CD8-positive, alpha-beta memory T cell (primary cell): ENCODE data around the gene FSD2. TPM values are rescaled to one million over a fixed set of nuclear protein-coding genes. Genes with fewer than 3 reads are reported as not detected.

Source experiments
- CTCF ChIA-PET: fragments of 350-600 bp; sonication (Branson Sonifier 250); formaldehyde crosslinking; loops from one replicate; lab custom pipeline; 2021; ENCODE audit warnings: antibody characterized with exemption; lab: Charles Lee
- POLR2A ChIA-PET: fragments of 350-600 bp; sonication (Branson Sonifier 250); formaldehyde crosslinking; loops from one replicate; lab custom pipeline; 2021; ENCODE audit warnings: antibody characterized with exemption; lab: Charles Lee
- DNase-seq, 5 donors: peaks; one replicate each; pipeline versions ENCODE4 v3.0.0 to v3.0.0-alpha.2; 2020 to 2022; ENCODE audit warnings: mixed read lengths in 1 of 5
- H3K27ac ChIP-seq: one replicate; pipeline ENCODE4 v1.7.0; 2013; ENCODE audit warnings: low read depth, mild to moderate bottlenecking, low read length, moderate library complexity
- H3K27me3 ChIP-seq: 2 replicates; pipeline ENCODE4 v1.7.0; 2013; ENCODE audit warnings: low read length, mild to moderate bottlenecking; ENCODE audit not compliant: insufficient read depth, poor library complexity, severe bottlenecking
- H3K36me3 ChIP-seq: 2 replicates; pipeline ENCODE4 v1.7.0; 2013; ENCODE audit warnings: mild to moderate bottlenecking, low read length, moderate library complexity; ENCODE audit not compliant: insufficient read depth
- H3K4me1 ChIP-seq: 2 replicates; pipeline ENCODE4 v1.7.0; 2013; ENCODE audit warnings: mild to moderate bottlenecking, low read length, moderate library complexity; ENCODE audit not compliant: insufficient read depth
- H3K4me3 ChIP-seq: 2 replicates; pipeline ENCODE4 v1.7.0; 2013; ENCODE audit warnings: mild to moderate bottlenecking, low read length
- H3K9me3 ChIP-seq: 2 replicates; pipeline ENCODE4 v1.7.0; 2013; ENCODE audit warnings: mild to moderate bottlenecking, low read length
- H3K27ac Mint-ChIP-seq, 8 donors: one replicate each; pipeline ENCODE4 v1.8.0; 2020 to 2021; ENCODE audit warnings: mixed read lengths in 8 of 8, mild to moderate bottlenecking in 6 of 8, inconsistent platforms in 3 of 8, moderate library complexity in 3 of 8
- H3K27me3 Mint-ChIP-seq, 2 donors: one replicate each; pipeline ENCODE4 v1.8.0; 2020 to 2021; ENCODE audit warnings: mixed read lengths in 2 of 2, mild to moderate bottlenecking in 1 of 2, moderate library complexity in 1 of 2
- H3K36me3 Mint-ChIP-seq, 3 donors: one replicate each; pipeline ENCODE4 v1.8.0; 2020 to 2021; ENCODE audit warnings: mixed read lengths in 3 of 3, inconsistent platforms in 1 of 3, mild to moderate bottlenecking in 1 of 3
- H3K4me1 Mint-ChIP-seq, 3 donors: one replicate each; pipeline ENCODE4 v1.8.0; 2020 to 2021; ENCODE audit warnings: mixed read lengths in 3 of 3, inconsistent platforms in 1 of 3, mild to moderate bottlenecking in 1 of 3
- H3K4me3 Mint-ChIP-seq, 7 donors: one replicate each; pipeline ENCODE4 v1.8.0; 2020 to 2021; ENCODE audit warnings: mixed read lengths in 7 of 7, mild to moderate bottlenecking in 6 of 7, moderate library complexity in 4 of 7, inconsistent platforms in 2 of 7
- H3K9me3 Mint-ChIP-seq, 5 donors: one replicate each; pipeline ENCODE4 v1.8.0; 2020 to 2022; ENCODE audit warnings: mixed read lengths in 5 of 5, mild to moderate bottlenecking in 3 of 5, moderate library complexity in 2 of 5, inconsistent platforms in 1 of 5
- polyA plus RNA-seq: library from polyadenylated mRNA; unstranded; fragments of 300-500 nt; fragmentation: Illumina TruSeq; gene quantifications from one replicate; pipeline ENCODE4 v1.2.3, GENCODE V29; 2021
- total RNA-seq, 2 experiments: library from RNA; stranded (reverse); gene quantifications; one replicate each; pipeline ENCODE4 v1.2.3, GENCODE V29; 2021

Gene FSD2
- total and polyA plus RNA-seq, 3 experiments from 2014 or later = 0.16 TPM; not detected in 2

GRCh38 chr15:82848241-82848993 is 42.5 kb upstream of the FSD2 start:
- peaks cover 0 to 8% (median 7%) of the 10 kb centered on the region in 3 donors for H3K4me1 Mint-ChIP-seq
- H3K4me3 Mint-ChIP-seq = no peak overlapping the region
- H3K27me3 ChIP-seq = no peaks in the 10 kb centered on the region
- peaks cover 0 to 2% (median 0%) of the 10 kb centered on the region in 5 donors for H3K9me3 Mint-ChIP-seq
- H3K4me1 ChIP-seq = no peaks in the 10 kb centered on the region
- DNase-seq = no peak
- H3K27ac Mint-ChIP-seq = peak overlapping the region in 1 of 8 donors; percentile 47
- H3K9me3 ChIP-seq = no peaks in the 10 kb centered on the region
- ChIA-PET POLR2A (no interaction called here), CTCF (no interaction called here)
- H3K36me3 Mint-ChIP-seq = no peaks in the 10 kb centered on the region
- peaks cover 0 to 2% of the 10 kb centered on the region in 2 donors for H3K27me3 Mint-ChIP-seq
- no peaks in the 10 kb centered on the region for H3K36me3 ChIP-seq
- no peak overlapping the region for H3K27ac ChIP-seq
- H3K4me3 ChIP-seq = no peak overlapping the region

DNA sequence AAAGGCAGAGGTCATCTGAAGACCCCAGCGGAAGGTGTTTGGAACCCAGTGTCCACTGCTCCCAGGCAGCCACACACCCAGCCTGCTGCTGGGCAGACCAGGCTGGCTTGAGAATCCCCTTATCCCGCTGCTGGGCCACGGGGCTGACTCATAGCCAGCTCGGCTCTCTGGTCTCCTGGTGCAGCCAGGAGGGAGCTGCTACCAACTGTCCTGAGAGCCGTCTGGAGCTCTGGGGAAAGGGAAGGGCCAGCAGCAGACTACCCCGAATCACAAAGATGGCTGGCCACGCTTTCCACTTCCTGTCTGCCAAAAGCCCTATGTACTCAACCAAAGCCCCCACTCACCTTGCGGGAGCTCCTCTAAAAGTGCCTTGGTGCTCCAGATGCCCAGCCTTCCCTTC is 41.8 kb upstream of the FSD2 start:
- Histone ChIP-seq H3K9me3 (no peaks in the 10 kb centered on the region), H3K27me3 (no peaks in the 10 kb centered on the region), H3K4me3 (no peak overlapping the region), H3K27ac (no peak overlapping the region), H3K36me3 (no peaks in the 10 kb centered on the region), H3K4me1 (no peaks in the 10 kb centered on the region)
- peak overlapping the region in 1 of 8 donors; percentile 14 for H3K27ac Mint-ChIP-seq
- H3K36me3 Mint-ChIP-seq = no peaks in the 10 kb centered on the region
- no peak for DNase-seq
- POLR2A ChIA-PET = no interaction called here
- peaks cover 0 to 8% (median 7%) of the 10 kb centered on the region in 3 donors for H3K4me1 Mint-ChIP-seq
- no peak overlapping the region for H3K4me3 Mint-ChIP-seq
- H3K27me3 Mint-ChIP-seq = no peaks in the 10 kb centered on the region
- H3K9me3 Mint-ChIP-seq = peaks cover 0 to 2% (median 0%) of the 10 kb centered on the region in 5 donors
- CTCF ChIA-PET = no interaction called here

GRCh38 chr15:82846621-82847020 is 40.8 kb upstream of the FSD2 start:
- no peaks in the 10 kb centered on the region for H3K27me3 ChIP-seq
- ChIA-PET POLR2A (no interaction called here), CTCF (no interaction called here)
- no peak overlapping the region for H3K27ac ChIP-seq
- no peaks in the 10 kb centered on the region for H3K4me1 ChIP-seq
- no peaks in the 10 kb centered on the region for H3K36me3 ChIP-seq
- DNase-seq = no peak
- no peaks in the 10 kb centered on the region for H3K27me3 Mint-ChIP-seq
- H3K9me3 Mint-ChIP-seq = peaks cover 0 to 5% (median 0%) of the 10 kb centered on the region in 5 donors
- no peaks in the 10 kb centered on the region for H3K9me3 ChIP-seq
- no peak overlapping the region for H3K27ac Mint-ChIP-seq
- no peak overlapping the region for H3K4me3 Mint-ChIP-seq
- no peak overlapping the region for H3K4me3 ChIP-seq
- H3K36me3 Mint-ChIP-seq = no peaks in the 10 kb centered on the region
- H3K4me1 Mint-ChIP-seq = peaks cover 0 to 8% (median 7%) of the 10 kb centered on the region in 3 donors

GRCh38 chr15:82845686-82846085 is 39.8 kb upstream of the FSD2 start:
- Histone ChIP-seq H3K27me3 (no peaks in the 10 kb centered on the region), H3K27ac (no peak overlapping the region), H3K36me3 (no peaks in the 10 kb centered on the region), H3K4me3 (no peak overlapping the region), H3K4me1 (no peaks in the 10 kb centered on the region), H3K9me3 (no peaks in the 10 kb centered on the region)
- ChIA-PET POLR2A (no interaction called here), CTCF (no interaction called here)
- Mint-ChIP-seq H3K36me3 (no peaks in the 10 kb centered on the region), H3K9me3 (peaks cover 0 to 5% (median 0%) of the 10 kb centered on the region in 5 donors), H3K27me3 (no peaks in the 10 kb centered on the region), H3K4me3 (no peak overlapping the region), H3K4me1 (peaks cover 0 to 8% (median 7%) of the 10 kb centered on the region in 3 donors), H3K27ac (no peak overlapping the region)
- no peak for DNase-seq

- H3K27ac Mint-ChIP-seq = no peak overlapping the region
- Histone ChIP-seq H3K4me3 (no peak overlapping the region), H3K27me3 (no peaks in the 10 kb centered on the region), H3K4me1 (no peaks in the 10 kb centered on the region), H3K36me3 (no peaks in the 10 kb centered on the region), H3K9me3 (no peaks in the 10 kb centered on the region), H3K27ac (no peak overlapping the region)
- ChIA-PET CTCF (no interaction called here), POLR2A (no interaction called here)
- no peaks in the 10 kb centered on the region for H3K27me3 Mint-ChIP-seq
- H3K4me1 Mint-ChIP-seq = peaks cover 0 to 8% (median 7%) of the 10 kb centered on the region in 3 donors
- no peaks in the 10 kb centered on the region for H3K36me3 Mint-ChIP-seq
- no peak for DNase-seq
- no peak overlapping the region for H3K4me3 Mint-ChIP-seq
- peaks cover 0 to 12% (median 2%) of the 10 kb centered on the region in 5 donors for H3K9me3 Mint-ChIP-seq
Measured at GRCh38 chr15:82843566-82843965, 37.7 kb upstream of the FSD2 start.

DNA sequence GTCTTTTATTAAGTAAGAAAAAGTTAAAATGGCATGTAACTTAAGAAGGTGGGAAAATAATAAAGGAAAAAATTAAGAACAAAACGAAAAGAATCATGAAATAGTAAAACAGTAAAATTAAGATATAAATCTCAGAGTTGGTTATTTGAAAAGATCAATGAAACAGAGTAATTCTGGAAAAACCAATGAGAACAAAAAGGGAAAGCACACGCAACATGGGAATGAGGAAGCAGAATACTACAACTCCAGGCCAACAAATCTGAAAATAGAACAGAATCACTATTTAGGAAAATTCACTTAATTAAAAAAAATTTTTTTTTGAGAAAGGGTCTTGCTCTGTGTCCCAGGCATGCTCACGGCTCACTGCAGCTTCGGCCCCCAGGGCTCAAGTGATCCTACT is 34.3 kb upstream of the FSD2 start:
- no peak overlapping the region for H3K27ac ChIP-seq
- no peaks in the 10 kb centered on the region for H3K4me1 ChIP-seq
- Mint-ChIP-seq H3K36me3 (peaks cover 22 to 29% (median 25%) of the 10 kb centered on the region in 3 donors), H3K9me3 (peaks cover 0 to 12% (median 2%) of the 10 kb centered on the region in 5 donors), H3K27ac (peak overlapping the region in 1 of 8 donors; percentile 37), H3K27me3 (no peaks in the 10 kb centered on the region), H3K4me1 (peaks cover 2 to 7% (median 6%) of the 10 kb centered on the region in 3 donors), H3K4me3 (no peak overlapping the region)
- CTCF ChIA-PET = no interaction called here
- no peak overlapping the region for H3K4me3 ChIP-seq
- POLR2A ChIA-PET = no interaction called here
- no peaks in the 10 kb centered on the region for H3K9me3 ChIP-seq
- DNase-seq = no peak
- no peaks in the 10 kb centered on the region for H3K27me3 ChIP-seq
- H3K36me3 ChIP-seq = peaks cover 11% of the 10 kb centered on the region

DNA sequence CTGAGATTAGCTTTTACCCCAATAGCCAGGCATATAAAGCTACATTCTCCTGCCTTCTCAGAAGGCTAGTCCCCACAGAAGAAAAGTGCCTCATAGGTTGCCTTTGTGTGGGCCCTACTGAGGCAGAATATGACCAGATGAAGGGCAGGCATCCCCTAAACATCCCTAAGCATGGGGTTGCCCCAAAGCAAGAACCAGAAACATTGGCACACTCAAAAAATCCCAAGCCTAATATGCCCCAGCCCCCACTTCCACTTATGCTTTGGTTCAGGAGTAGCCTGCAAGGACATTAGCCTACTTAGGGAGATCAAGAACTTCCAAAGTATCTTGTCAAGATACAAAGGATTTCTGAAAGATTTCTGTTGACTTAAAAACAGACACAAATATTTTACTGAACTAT is 33.3 kb upstream of the FSD2 start:
- no peak overlapping the region for H3K27ac ChIP-seq
- no peak for DNase-seq
- H3K4me1 Mint-ChIP-seq = peaks cover 0 to 3% (median 0%) of the 10 kb centered on the region in 3 donors
- H3K36me3 ChIP-seq = peaks cover 14% of the 10 kb centered on the region
- H3K9me3 Mint-ChIP-seq = peaks cover 0 to 12% (median 2%) of the 10 kb centered on the region in 5 donors
- ChIA-PET CTCF (no interaction called here), POLR2A (no interaction called here)
- no peak overlapping the region for H3K4me3 ChIP-seq
- peak overlapping the region in 1 of 8 donors; percentile 8 for H3K27ac Mint-ChIP-seq
- H3K4me3 Mint-ChIP-seq = no peak overlapping the region
- no peaks in the 10 kb centered on the region for H3K4me1 ChIP-seq
- H3K27me3 ChIP-seq = no peaks in the 10 kb centered on the region
- H3K36me3 Mint-ChIP-seq = peaks cover 26 to 38% (median 27%) of the 10 kb centered on the region in 3 donors
- H3K27me3 Mint-ChIP-seq = no peaks in the 10 kb centered on the region
- H3K9me3 ChIP-seq = no peaks in the 10 kb centered on the region

GRCh38 chr15:82838096-82838735 is 32.3 kb upstream of the FSD2 start:
- Mint-ChIP-seq H3K9me3 (peaks cover 0 to 12% (median 0%) of the 10 kb centered on the region in 5 donors), H3K4me1 (peaks cover 0 to 4% (median under 1%) of the 10 kb centered on the region in 3 donors), H3K36me3 (peaks cover 29 to 46% (median 31%) of the 10 kb centered on the region in 3 donors), H3K27me3 (no peaks in the 10 kb centered on the region), H3K4me3 (no peak overlapping the region), H3K27ac (no peak overlapping the region)
- no peak for DNase-seq
- no peaks in the 10 kb centered on the region for H3K9me3 ChIP-seq
- H3K27me3 ChIP-seq = no peaks in the 10 kb centered on the region
- POLR2A ChIA-PET = no interaction called here
- H3K36me3 ChIP-seq = peaks cover 19% of the 10 kb centered on the region
- no peak overlapping the region for H3K4me3 ChIP-seq
- CTCF ChIA-PET = no interaction called here
- no peaks in the 10 kb centered on the region for H3K4me1 ChIP-seq
- no peak overlapping the region for H3K27ac ChIP-seq
